Fibroblast of the aortic adventitia (primary cell): ENCODE data around the gene FAM111B. TPM values are rescaled to one million over a fixed set of nuclear protein-coding genes. Genes with fewer than 3 reads are reported as not detected.
"Not testable (repeated sequence)": the region's sequence is repeated elsewhere in the genome, so short reads cannot be mapped to it uniquely, and the experiment has no call there.

Source experiments
- DNase-seq: peaks from one replicate; pipeline ENCODE4 v3.0.0-alpha.2; 2010; ENCODE audit warnings: low read depth
- H3K4me3 ChIP-seq: 2 replicates; pipeline ENCODE4 v1.5.1; 2011; ENCODE audit warnings: low read depth, mild to moderate bottlenecking, control low read depth, low read length, moderate library complexity
- total RNA-seq: library from RNA; depleted of rRNA; stranded (reverse); fragments of >200 nt; gene quantifications from 2 replicates; pipeline ENCODE4 v1.2.3, GENCODE V29; 2012; ENCODE audit warnings: low replicate concordance
- TF ChIP-seq, protein P1 (sequence below): IDR thresholded peaks from 2 replicates; pipeline ENCODE4 v1.5.1; 2011; ENCODE audit warnings: mild to moderate bottlenecking, low read length, control low read depth, inconsistent platforms; ENCODE audit not compliant: insufficient read depth

Gene FAM111B
- total RNA-seq, 1 donor = 42.9 TPM

DNA sequence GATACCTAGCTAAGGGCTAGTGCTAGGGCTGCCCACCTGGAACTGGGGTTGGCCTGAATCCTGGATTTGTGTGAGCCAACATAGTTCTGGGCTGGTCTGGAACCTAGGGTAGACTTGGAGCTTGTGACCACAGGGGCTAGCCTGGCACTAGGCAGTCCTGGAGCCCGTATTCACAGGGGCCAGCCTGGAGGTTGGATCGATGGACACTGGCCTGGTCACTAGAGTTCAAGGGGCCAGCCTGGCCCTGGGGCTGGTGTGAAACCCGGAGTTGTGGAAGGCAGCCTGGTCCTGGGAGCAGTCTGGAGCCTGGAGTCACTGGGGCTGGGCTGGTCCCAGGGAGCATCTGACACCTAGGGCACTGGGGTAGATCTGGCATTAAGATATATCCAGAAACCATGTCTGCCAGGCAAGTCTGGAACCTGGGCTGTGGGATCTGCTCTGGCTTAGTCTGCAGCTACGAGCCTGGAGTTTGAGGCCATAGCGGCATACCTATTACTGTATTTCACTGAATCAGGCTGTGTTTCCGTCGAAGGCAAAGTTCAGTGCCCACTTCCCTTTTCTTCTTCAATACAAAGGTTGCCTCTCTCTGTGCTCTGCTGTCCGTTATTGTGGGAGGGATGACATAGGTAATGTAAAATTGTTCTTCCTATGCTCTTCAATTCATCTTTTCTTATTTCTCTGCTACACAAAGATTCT is 30.0 kb upstream of the FAM111B start:
- TF ChIP-seq, protein P1, sequence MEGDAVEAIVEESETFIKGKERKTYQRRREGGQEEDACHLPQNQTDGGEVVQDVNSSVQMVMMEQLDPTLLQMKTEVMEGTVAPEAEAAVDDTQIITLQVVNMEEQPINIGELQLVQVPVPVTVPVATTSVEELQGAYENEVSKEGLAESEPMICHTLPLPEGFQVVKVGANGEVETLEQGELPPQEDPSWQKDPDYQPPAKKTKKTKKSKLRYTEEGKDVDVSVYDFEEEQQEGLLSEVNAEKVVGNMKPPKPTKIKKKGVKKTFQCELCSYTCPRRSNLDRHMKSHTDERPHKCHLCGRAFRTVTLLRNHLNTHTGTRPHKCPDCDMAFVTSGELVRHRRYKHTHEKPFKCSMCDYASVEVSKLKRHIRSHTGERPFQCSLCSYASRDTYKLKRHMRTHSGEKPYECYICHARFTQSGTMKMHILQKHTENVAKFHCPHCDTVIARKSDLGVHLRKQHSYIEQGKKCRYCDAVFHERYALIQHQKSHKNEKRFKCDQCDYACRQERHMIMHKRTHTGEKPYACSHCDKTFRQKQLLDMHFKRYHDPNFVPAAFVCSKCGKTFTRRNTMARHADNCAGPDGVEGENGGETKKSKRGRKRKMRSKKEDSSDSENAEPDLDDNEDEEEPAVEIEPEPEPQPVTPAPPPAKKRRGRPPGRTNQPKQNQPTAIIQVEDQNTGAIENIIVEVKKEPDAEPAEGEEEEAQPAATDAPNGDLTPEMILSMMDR = no peak
- DNase-seq = no peak
- H3K4me3 ChIP-seq = no peak overlapping the region

DNA sequence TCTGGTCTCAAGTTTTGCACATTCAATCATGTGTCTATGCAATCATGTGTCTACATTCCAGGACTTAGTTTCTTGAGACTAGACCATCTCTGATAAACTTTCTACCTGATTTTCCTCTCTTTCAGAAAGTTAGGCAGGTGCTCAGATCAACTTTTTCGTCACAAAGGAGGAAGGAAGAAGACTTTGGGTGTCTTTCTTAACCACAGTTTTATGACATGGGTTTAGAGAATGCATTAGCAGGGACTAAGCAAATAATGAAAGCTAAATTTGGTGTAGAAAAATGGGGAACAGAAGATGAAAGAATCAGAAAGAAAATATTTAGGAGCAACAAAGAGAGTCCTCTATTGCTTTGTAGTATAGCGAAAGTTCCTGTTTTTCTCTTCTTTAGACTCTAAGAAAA is 28.6 kb upstream of the FAM111B start:
- TF ChIP-seq, protein P1 = no peak
- DNase-seq = no peak
- H3K4me3 ChIP-seq = no peak overlapping the region

DNA sequence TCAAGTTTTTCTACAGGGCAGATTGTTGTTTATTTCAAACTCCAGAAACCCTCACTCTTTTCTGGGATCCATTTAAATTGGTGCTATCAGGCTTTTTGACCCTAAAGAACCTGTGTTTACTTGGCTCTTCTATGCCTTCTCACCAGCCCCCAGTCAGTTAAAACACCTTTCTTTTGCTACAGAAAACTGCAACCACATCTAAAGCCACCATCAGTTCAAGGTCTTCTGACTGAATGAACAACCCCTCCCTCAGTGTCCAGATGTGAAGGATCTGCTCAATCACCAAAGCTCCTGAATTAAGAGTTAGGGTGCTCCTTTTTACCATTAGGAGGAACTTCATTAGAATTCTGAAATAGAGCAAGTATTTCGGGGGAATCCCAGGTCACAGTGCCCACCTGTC is 28.0 kb upstream of the FAM111B start:
- TF ChIP-seq, protein P1 = no peak
- no peak for DNase-seq
- no peak overlapping the region for H3K4me3 ChIP-seq

DNA sequence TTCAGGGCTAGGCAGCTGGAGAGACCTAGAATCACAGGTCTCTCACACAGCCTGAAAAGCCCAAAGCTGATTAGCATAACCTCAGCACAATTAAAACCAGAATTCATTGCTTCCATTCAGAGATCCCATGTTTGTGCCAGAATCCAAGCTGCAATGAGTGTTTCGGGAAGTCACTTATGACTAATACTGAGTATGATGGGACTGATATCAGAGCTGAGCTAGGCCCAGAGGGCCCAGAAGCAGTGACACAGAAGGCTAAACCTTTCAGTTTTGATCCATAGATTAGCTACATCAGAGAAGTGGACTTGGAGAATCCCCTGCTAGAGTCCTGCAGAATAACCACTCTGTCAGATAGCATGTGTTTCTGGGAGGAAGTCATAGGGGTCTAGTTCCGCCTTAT is 26.6 kb upstream of the FAM111B start:
- not testable (repeated sequence) for H3K4me3 ChIP-seq, DNase-seq

DNA sequence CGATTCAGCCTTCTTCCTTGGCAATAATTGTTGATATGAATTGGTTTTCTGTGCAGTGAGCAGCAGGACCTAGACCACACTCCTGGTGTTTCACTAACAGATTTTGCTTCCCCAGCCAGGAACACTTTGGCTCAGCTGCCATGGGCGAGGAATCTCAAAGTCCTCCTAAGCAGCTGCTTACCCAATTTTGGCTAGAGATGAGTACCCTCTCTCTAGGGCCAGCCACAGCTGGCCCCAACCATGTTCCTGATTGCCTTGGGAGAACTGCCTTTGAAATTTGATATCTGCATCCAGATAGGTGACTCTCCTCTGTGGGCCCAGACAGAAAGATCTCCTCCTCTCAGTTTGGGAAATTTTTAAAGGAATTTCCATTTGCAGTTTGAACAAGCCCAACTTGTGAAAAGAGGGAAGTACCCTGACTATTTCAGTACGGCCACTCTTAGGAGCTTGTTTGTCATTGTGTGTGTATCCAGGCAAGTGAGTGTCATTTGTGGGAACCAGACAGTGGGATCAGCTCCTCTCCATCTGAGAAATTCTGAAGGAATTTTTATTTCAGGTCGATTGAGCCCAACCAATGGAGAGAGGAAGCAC is 25.5 kb upstream of the FAM111B start:
- not testable (repeated sequence) for H3K4me3 ChIP-seq, DNase-seq

DNA sequence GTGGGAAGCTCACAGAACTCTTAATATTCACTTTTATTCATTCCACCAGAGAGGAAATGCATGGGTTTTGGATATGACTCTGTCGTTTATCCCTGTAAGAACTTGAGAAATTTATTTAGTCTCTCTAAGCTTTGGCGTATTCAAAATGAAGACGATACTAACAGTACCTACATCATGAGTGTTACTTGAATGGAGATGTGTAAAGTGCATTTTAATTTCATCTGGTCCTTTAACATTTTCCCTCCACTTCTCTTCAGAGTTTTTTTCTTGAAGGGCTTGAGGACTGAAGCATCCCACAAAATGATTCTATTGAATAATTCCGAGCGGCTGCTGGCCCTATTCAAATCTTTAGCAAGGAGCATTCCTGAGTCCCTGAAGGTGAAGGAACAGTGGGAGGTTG is 21.0 kb upstream of the FAM111B start, which contains the start of gene GLYATL1B:
Gene GLYATL1B (plus strand): TSS at position 301 of the 400 bp plus-strand sequence. CDS start 0 bp downstream, at position 301.
- not testable (repeated sequence) for H3K4me3 ChIP-seq, DNase-seq

DNA sequence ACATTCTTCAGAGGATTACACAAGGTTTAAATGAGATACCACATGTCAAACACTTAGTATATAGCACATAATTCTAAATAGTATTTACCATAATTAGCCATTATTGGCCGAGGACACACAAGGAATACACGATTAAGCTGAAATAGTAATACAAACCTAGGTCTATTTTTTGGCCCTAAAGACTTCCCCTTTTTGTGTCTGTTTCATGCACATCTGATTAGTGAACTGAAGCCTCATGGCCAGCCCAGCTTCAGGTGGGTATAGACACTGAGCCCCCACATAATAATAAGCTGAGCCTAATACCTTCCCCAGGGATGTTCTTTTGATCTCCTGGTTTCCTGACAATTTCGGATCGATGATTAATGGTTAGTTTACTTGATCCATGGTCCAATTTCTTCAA is 18.9 kb upstream of the FAM111B start:
- DNase-seq = no peak
- TF ChIP-seq, protein P1 = no peak
- no peak overlapping the region for H3K4me3 ChIP-seq

DNA sequence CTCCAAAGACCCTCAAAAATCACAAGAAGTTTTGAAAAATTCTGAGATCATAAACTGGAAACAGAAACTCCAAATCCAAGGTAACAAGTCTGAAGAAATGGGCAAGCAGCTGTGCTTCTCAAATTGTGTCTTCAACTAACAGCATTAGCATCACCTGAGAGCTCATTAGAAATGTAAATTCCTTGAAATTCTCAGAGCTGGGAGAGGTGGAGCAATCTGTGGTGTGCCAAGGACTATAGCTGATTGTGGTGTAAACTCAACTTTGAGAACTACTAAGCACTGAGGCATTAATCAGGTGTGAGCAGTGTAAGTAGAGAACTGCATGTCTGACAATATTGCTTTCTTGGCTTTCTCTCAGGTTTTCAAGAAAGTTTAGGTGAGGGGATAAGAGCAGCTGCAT is 13.5 kb upstream of the FAM111B start:
- DNase-seq = not testable (repeated sequence)

DNA sequence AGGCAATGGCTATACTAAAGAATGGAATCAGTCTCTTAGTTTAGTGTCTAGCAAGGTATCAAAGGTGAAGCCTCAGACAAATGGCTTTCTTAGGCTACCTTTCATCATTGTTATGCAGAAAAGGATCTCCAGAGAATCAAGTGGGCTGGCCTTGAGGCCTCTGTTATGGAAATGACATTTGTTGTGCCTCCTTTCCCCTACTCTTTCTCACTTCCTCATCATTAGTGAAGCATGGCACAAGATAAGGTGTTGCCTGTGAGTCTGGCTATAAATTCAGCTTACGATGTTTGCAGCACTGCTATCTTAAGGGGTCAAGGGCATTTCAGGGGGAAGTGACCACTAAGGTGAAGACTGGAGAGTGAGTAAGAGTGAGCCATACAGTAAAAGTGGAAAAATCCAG is 11.8 kb upstream of the FAM111B start:
- DNase-seq, H3K4me3 ChIP-seq: not testable (repeated sequence)

More for the DNA sequence above, 13.5 kb upstream of the FAM111B start:
- H3K4me3 ChIP-seq = not testable (repeated sequence)

DNA sequence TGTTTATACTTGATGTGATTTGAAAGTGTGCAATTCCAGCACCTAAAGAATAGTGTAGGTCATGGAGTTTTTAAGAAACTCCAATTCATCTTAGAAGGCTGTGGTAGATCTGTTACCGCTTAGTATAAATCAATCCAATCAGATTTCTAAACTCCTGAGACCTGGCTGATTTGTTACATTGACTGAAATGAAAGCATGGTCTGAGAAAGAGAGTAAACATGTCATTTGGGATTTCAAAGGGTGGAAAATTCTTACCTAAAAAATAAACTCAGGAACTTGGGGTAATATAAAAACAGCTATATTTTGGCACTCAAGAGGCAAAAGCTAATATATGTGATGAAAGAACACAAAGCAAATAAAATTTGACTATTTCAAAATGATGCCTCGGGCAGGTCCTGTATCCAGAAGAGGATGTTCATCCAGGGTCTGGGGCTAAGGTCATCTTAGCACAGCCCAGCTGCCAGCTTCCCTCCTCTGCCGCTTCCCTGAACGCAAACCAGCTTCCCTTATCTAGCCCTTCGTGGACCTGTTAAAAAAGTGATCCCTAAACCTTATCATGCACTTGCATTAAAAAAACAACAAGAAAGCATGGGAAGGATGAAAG is 11.0 kb upstream of the FAM111B start:
- H3K4me3 ChIP-seq, DNase-seq: not testable (repeated sequence)
